Activated CD8-positive, alpha-beta memory T cell treated with anti-CD3 and anti-CD28 coated beads for 36 hours (primary cell): ENCODE results near the gene SPOCK1. TPM values are rescaled to one million over a fixed set of nuclear protein-coding genes. Genes with fewer than 3 reads are reported as not detected.

Experiments
- CTCF ChIA-PET: fragments of 350-600 bp; sonication (Branson Sonifier 250); formaldehyde crosslinking; loops from one replicate; lab custom pipeline; 2021; ENCODE audit warnings: antibody characterized with exemption; lab: Charles Lee
- POLR2A ChIA-PET: fragments of 350-600 bp; sonication (Branson Sonifier 250); formaldehyde crosslinking; loops from one replicate; lab custom pipeline; 2021; ENCODE audit warnings: antibody characterized with exemption; lab: Charles Lee
- total RNA-seq, 2 experiments: library from RNA; stranded (reverse); gene quantifications; one replicate each; pipeline ENCODE4 v1.2.3, GENCODE V29; 2021

Gene SPOCK1
- total RNA-seq, 2 experiments from 2014 or later, result not detected

GRCh38 chr5:137220523-137220927 lies 278.6 kb downstream of the SPOCK1 start:
- ChIA-PET POLR2A (no interaction called here), CTCF (no interaction called here)

- CTCF ChIA-PET, result no interaction called here
These were observed 280.2 kb downstream of the SPOCK1 start for GRCh38 chr5:137218896-137219295.

DNA sequence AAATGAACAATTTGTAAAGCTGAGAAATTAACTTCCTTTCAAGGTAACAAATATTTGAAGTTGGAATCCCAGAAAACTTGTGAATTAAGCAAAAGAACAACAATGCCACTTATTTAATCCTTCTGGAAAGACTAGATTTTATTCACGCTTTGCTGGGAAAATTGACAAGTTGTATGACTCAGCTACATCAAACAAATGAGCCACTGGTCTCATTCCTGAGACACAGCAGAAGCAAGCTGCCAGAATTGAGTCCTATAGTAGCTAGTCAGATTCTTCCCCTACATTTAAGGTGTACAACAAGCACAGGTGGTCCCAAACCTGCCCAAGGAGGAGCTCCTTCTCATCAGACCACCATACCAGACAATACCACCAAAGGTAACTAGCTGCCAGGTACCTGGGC lies 280.7 kb downstream of the SPOCK1 start:
- CTCF ChIA-PET, result no interaction called here
- POLR2A ChIA-PET, result no interaction called here

More at GRCh38 chr5:137218896-137219295, 280.2 kb downstream of the SPOCK1 start:
- POLR2A ChIA-PET, result no interaction called here

DNA sequence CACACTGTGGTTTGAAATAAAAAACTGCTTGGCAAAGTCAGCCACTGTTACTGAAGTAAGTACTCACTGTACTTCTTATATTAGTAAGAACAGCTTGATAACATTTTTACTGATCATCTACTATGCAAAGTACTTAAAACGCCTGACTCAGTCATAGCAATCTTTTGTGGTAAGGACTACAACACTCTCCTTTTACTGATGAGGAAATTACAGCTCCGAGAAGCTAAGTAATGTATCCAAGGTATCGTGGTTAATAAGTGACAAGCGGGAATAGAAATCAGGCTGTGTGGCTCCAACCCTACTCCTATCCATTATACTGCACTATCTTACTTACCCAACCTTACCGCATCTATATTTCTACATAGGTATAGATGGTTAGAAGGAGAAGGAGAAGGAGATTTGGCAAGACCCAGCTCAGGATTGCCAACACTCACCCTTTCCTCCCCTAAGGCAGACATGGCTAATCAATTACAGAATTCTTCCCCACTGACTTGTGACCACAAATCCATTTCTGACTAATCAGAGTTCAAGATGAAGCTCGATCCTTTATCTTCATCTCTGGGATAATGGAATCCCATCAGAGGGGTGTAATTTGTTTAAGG lies 281.4 kb downstream of the SPOCK1 start:
- POLR2A ChIA-PET, result no interaction called here
- CTCF ChIA-PET, result no interaction called here

- CTCF ChIA-PET, result no interaction called here
- POLR2A ChIA-PET, result no interaction called here
These were observed 282.0 kb downstream of the SPOCK1 start for GRCh38 chr5:137216976-137217598.

- POLR2A ChIA-PET, result no interaction called here
- CTCF ChIA-PET, result no interaction called here
These were observed 283.3 kb downstream of the SPOCK1 start for GRCh38 chr5:137215780-137216179.

DNA sequence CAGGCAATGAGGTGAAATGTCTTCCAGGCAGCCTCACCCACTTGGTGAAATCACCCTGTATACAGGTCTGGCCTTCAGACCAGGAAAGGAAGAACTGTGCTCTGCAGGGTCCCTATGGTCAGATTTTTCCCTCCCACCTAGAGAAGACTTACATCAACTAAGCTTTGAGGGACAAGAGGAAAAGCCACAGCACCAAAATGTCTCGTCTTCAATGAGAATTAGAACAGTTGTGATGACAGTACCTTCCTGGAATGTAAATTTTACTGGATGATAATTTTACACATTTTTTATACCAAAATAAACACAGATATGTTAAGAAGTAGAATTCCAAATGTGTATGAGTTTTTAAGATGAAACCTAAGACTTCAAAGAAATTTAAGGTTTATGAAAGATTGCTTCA lies 283.9 kb downstream of the SPOCK1 start:
- POLR2A ChIA-PET, result no interaction called here

DNA sequence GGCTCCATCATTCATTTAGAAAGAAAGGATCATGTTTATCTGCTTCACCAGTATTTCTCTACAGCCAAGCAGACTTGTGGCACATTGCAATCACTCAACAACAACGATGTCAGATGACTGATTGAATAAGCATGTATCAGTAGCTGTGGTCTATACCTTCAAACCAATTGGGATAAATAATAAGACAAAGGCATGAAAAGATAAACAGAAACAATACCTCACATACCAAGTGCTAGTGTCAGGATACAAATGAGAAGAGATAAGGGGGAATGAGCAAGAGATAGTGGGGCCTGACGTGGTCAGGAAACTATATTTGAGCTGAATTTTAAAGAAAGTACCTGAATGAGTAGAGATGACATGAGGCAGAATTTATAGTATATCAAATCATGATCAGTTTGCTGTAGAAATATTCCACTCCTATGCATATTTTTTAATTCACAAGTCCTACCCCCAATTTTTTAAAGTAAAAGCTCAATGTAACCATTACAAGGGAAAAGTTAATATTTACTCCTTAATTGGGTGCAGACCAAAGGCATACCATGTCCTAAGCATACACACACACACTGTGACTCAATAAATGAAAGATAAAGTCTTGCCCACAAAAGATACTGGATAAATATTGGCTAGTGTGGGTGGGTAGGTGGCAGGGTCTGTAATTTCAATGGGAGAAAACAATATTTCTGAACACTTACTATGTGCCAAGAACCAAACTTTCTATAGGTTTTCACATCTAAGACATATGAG lies 284.5 kb downstream of the SPOCK1 start:
- POLR2A ChIA-PET, result no interaction called here
- CTCF ChIA-PET, result no interaction called here

More for the DNA sequence above, 283.9 kb downstream of the SPOCK1 start:
- CTCF ChIA-PET, result no interaction called here

DNA sequence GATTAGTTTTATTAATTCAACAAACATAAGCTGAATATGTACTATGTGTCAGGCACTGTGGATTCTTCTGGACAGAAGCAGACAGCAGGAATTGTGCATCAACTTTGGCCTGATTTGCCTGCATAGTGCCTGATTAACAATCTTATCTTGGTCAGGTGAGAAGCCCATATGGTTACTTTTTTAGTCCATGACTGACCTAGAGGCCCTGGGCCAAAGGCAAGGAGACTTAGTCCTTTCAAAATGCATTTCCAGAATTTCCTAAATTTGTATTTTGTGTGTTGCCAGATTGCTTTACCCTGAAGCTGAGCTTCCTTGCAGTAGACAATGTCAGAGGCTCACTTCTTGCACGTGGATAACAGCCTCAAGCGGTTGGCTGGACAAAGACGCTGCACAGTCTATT lies 286.7 kb downstream of the SPOCK1 start:
- ChIA-PET CTCF (no interaction called here), POLR2A (no interaction called here)

GRCh38 chr5:137209232-137209809 lies 289.8 kb downstream of the SPOCK1 start:
- ChIA-PET CTCF (no interaction called here), POLR2A (no interaction called here)

- ChIA-PET POLR2A (no interaction called here), CTCF (no interaction called here)
These were observed 291.9 kb downstream of the SPOCK1 start for GRCh38 chr5:137207023-137207760.

DNA sequence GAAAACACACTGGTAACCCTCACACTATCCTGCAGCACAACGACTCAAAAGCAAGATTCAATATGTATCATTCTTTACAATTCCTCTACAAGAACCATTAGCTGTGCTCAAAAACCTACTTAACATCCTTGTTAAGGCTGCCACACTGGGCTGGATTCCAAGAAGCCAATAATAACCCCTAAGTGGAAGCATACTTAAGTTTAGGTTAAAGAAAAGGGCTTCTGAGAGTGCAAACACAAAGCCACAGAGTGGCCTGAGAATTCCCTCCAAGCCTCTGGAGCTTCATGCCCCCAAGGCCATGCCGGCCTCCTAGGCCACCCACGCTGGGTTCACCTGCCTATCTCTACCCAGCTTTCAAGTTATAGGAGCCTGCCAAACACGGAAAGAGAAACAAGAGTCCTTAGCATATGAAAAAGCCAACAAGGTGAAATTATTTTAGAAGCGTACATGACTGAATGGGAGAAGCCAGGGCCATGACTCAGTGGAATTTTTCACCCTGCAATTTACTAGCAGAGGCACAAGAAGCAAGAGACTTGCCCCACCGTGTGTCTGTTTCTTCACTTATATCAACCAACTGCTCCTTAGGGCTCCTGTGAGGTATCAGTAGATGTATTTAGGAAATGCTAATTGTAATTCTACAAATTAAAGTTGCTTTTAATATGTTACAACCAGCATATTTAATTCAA lies 293.0 kb downstream of the SPOCK1 start:
- CTCF ChIA-PET, result no interaction called here
- POLR2A ChIA-PET, result no interaction called here

GRCh38 chr5:137205231-137206027 lies 293.7 kb downstream of the SPOCK1 start:
- ChIA-PET CTCF (no interaction called here), POLR2A (no interaction called here)

DNA sequence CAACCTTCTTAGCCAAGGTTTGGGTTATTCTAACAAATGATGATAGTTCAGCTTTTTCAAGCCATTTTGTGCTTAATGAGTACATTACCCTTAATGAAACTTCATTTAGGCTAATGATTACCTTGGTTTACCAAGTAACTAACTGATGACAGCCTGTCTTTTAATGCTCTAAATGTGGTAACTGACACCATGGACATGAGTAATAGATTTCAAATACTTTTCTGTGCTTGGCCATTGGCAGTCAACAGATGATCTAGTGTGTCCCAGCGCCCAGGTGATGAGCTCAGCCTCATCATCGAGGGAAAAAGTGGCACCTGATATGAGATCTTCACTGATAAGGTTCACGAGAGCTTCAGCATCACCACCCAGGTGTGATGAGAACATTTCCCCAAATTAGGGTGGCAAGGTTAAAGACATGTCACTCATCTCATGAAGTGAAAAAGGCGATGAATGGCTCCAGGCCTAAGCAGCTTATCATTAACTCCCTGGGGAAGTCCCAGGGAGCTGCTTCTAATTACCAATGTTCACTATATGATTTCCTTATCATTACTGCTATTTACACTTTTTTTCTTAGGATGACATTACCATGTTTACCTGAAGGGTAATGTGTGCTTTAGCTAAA lies 296.0 kb downstream of the SPOCK1 start:
- ChIA-PET POLR2A (no interaction called here), CTCF (no interaction called here)

DNA sequence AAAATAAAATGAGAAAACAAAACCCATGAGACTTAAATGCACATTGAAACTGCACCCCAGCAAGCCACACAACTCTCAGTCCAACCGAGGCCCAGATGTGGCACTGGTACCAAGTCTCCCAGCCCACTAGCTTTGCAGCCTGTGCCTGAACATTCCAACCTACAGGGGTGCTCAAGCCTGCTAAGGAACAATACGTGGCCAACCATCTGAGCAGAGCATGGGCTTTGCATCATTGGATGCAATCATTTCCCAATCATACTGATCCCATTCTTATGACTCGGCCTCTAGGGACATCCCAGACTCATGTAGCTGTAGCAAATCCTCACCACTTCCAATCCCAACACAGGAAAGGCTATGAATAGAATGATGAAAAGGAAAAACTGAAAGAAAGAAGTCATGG lies 297.2 kb downstream of the SPOCK1 start:
- ChIA-PET POLR2A (no interaction called here), CTCF (no interaction called here)

DNA sequence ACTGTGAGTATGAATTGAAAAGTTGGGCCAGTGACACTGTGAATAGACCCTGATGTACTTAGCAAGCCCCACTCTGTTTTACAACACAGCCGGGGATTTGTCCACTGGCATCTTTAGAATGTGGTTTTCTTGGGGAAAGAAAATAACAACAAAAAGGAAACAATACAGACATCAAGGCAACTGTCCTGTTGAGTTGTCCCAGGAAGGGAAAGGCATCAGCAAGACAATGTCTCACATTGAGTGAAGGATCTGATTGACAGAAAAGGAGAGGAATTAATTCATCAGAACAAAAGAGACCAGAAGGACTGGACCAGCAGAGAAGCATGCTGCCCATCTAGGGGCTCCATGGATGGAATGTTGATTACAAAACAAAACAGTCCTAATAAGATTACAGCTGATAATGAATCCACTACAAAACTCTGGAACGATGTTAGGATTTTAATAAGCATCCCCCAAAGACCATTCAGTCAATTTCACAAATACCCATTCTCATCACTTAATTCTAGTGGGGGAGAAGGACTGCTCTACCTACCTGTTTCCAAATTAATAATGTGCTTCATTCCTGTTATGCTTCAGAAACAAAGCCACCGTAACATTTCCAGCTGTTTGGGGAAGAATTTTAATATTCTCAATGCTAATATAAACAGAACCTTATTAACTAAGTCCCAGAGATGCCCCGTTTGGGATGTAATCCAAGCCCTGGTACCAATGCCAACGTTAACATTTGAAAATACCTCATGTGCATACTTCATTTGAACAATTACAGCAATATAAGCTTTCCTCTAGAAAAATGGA lies 298.0 kb downstream of the SPOCK1 start:
- POLR2A ChIA-PET, result no interaction called here
- CTCF ChIA-PET, result no interaction called here

DNA sequence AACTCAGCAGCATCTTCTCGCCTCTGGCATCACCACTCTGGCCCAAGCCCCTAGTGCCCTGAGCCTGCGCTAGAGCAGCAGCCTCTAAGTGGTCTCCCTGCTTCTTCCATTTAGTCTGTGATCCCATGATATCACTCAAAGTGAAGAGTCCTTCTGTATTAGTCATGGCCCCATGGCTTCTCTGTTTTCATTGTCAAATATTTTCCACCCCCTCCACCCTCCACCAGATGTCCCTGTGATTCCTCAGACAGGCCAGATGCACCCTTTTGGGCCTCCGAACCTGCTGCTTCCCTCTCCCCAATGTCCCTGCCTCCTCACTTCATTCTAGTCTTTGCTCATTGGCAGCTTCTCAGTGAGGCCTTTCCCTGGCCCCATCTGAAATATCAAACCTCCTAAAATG lies 299.2 kb downstream of the SPOCK1 start:
- CTCF ChIA-PET, result no interaction called here
- POLR2A ChIA-PET, result no interaction called here
